Measurements from ENCODE around the gene SCG3.

- TF ChIP-seq TAF1 (IDR thresholded peaks at IDR 0.05; ENCODE audit: borderline replicate concordance, insufficient read depth, low read length) (no peak), POLR2AphosphoS5 (IDR thresholded peaks at IDR 0.05; ENCODE audit: low read depth, low read length) (no peak), SIN3A (IDR thresholded peaks at IDR 0.05; ENCODE audit: borderline replicate concordance, insufficient read depth, low read length) (no peak), FOXP2 (optimal IDR thresholded peaks at IDR 0.05; ENCODE audit: borderline replicate concordance, extremely low read depth, extremely low read length, insufficient read depth) (no peak)
- TF ChIP-seq, protein P1, sequence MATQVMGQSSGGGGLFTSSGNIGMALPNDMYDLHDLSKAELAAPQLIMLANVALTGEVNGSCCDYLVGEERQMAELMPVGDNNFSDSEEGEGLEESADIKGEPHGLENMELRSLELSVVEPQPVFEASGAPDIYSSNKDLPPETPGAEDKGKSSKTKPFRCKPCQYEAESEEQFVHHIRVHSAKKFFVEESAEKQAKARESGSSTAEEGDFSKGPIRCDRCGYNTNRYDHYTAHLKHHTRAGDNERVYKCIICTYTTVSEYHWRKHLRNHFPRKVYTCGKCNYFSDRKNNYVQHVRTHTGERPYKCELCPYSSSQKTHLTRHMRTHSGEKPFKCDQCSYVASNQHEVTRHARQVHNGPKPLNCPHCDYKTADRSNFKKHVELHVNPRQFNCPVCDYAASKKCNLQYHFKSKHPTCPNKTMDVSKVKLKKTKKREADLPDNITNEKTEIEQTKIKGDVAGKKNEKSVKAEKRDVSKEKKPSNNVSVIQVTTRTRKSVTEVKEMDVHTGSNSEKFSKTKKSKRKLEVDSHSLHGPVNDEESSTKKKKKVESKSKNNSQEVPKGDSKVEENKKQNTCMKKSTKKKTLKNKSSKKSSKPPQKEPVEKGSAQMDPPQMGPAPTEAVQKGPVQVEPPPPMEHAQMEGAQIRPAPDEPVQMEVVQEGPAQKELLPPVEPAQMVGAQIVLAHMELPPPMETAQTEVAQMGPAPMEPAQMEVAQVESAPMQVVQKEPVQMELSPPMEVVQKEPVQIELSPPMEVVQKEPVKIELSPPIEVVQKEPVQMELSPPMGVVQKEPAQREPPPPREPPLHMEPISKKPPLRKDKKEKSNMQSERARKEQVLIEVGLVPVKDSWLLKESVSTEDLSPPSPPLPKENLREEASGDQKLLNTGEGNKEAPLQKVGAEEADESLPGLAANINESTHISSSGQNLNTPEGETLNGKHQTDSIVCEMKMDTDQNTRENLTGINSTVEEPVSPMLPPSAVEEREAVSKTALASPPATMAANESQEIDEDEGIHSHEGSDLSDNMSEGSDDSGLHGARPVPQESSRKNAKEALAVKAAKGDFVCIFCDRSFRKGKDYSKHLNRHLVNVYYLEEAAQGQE (IDR thresholded peaks at IDR 0.05; ENCODE audit: insufficient read depth in 1 of 2, low read depth in 2 of 2, low read length in 2 of 2), result no peak
Observed at GRCh38 chr15:51708013-51708412, 26.7 kb downstream of the SCG3 start.
